Panc1 (cell line): Measurements from ENCODE around the gene NALCN. TPM values are rescaled to one million over a fixed set of nuclear protein-coding genes. Genes with fewer than 3 reads are reported as not detected.

Experiments used
- ATAC-seq: fragments of 200-7000 bp; cut with Tn5 transposase; 2 replicates; pipeline ENCODE4 v1.9.1; 2020; ENCODE audit warnings: mild to moderate bottlenecking, moderate library complexity
- BruUV-seq: library from RNA; stranded (reverse); fragments of 400-500 nt; replicated peaks from 2 replicates; lab custom pipeline; 2021; lab: Mats Ljungman, UMichigan
- CTCF ChIA-PET: fragments of 300-600 bp; sonication (Branson Sonifier 250); formaldehyde crosslinking; loops from one replicate; lab custom pipeline; 2022; ENCODE audit warnings: antibody characterized with exemption; lab: Charles Lee
- POLR2A ChIA-PET: fragments of 300-600 bp; sonication (Branson Sonifier 250); formaldehyde crosslinking; loops from one replicate; lab custom pipeline; 2022; ENCODE audit warnings: antibody characterized with exemption; lab: Charles Lee
- DNase-seq: peaks from one replicate; pipeline ENCODE4 v3.0.0-alpha.2; 2010; ENCODE audit warnings: low read depth, low spot score
- H3K27ac ChIP-seq: 2 replicates; pipeline ENCODE4 v1.5.1; 2011; ENCODE audit warnings: mild to moderate bottlenecking, low read length, inconsistent platforms
- H3K27me3 ChIP-seq: fragments of 200-500 bp; sonication (Bioruptor generic); 2 replicates; pipeline ENCODE4 v1.6.0; 2014; ENCODE audit warnings: low read length, inconsistent platforms; ENCODE audit not compliant: control insufficient read depth, insufficient read depth
- H3K36me3 ChIP-seq: fragments of 200-500 bp; sonication (Bioruptor generic); 2 replicates; pipeline ENCODE4 v1.5.1; 2014; ENCODE audit warnings: inconsistent platforms, mild to moderate bottlenecking, low read length, moderate library complexity; ENCODE audit not compliant: control insufficient read depth, insufficient read depth
- H3K4me1 ChIP-seq: 2 replicates; pipeline ENCODE4 v1.5.1; 2011; ENCODE audit warnings: inconsistent platforms, mild to moderate bottlenecking, low read length, moderate library complexity; ENCODE audit not compliant: control insufficient read depth, insufficient read depth
- H3K4me3 ChIP-seq, 2 experiments: 2 replicates each; pipeline ENCODE4 v1.5.1; 2011 to 2012; ENCODE audit warnings: low read depth in 2 of 2, low read length in 2 of 2, mild to moderate bottlenecking in 2 of 2, inconsistent platforms in 1 of 2, moderate library complexity in 1 of 2
- H3K9me3 ChIP-seq: fragments of 200-500 bp; sonication (Bioruptor generic); 2 replicates; pipeline ENCODE4 v1.5.1; 2014; ENCODE audit warnings: low read depth, mild to moderate bottlenecking, inconsistent platforms, low read length, moderate library complexity; ENCODE audit not compliant: control insufficient read depth, insufficient read depth
- CTCF ChIP-seq: fragments of 450-650 bp; IDR thresholded peaks from 2 replicates; pipeline ENCODE4 v1.5.1; 2017; ENCODE audit warnings: mild to moderate bottlenecking
- POLR2AphosphoS5 ChIP-seq: IDR thresholded peaks from 2 replicates; pipeline ENCODE4 v1.6.1; 2012; ENCODE audit warnings: mild to moderate bottlenecking, low read depth, low read length, moderate library complexity
- SIN3A ChIP-seq: IDR thresholded peaks from 2 replicates; pipeline ENCODE4 v1.6.1; 2012; ENCODE audit warnings: low read depth, mild to moderate bottlenecking, low read length, moderate library complexity, borderline replicate concordance; ENCODE audit not compliant: insufficient read depth
- TCF7L2 ChIP-seq: IDR thresholded peaks from 2 replicates; pipeline ENCODE4 v1.6.1; 2011; ENCODE audit warnings: mild to moderate bottlenecking, low read depth, low read length, inconsistent platforms
- in situ Hi-C: cut with HindIII; loops from 2 replicates; pipeline ENCODE4 v1.10.0; 2016; ENCODE audit warnings: low sequenced_read_pairs, low pct_unique_long_range_greater_than_20kb
- intact Hi-C: fragments of 100-400 bp; cut with micrococcal nuclease; formaldehyde crosslinking; loops from one replicate; pipeline ENCODE4 v1.10.0; 2022; ENCODE audit not compliant: unreplicated experiment
- total RNA-seq: library from RNA; stranded (reverse); gene quantifications from one replicate; pipeline ENCODE4 v1.2.1, GENCODE V29; 2021; ENCODE audit not compliant: unreplicated experiment
- TF ChIP-seq, protein P1 (sequence below), 2 experiments: IDR thresholded peaks; 2 replicates each; pipeline ENCODE4 v1.6.1; 2011 to 2012; ENCODE audit warnings: low read depth in 2 of 2, control low read depth in 1 of 2, low read length in 1 of 2, mild to moderate bottlenecking in 1 of 2, moderate library complexity in 1 of 2; ENCODE audit not compliant: insufficient read depth in 1 of 2

NALCN gene
- total RNA-seq, 1 experiment from 2014 or later, result 10.9 TPM

GRCh38 chr13:101360525-101360924 is 55.8 kb downstream of the NALCN start:
- no peaks in the 10 kb centered on the region for H3K4me1 ChIP-seq
- no peaks in the 10 kb centered on the region for H3K36me3 ChIP-seq
- TF ChIP-seq POLR2AphosphoS5 (no peak), TCF7L2 (no peak)
- in situ Hi-C loops (no loop called here), intact Hi-C loops (no loop called here)
- POLR2A ChIA-PET, result no interaction called here
- no peaks in the 10 kb centered on the region for H3K27me3 ChIP-seq
- no peak overlapping the region for H3K27ac ChIP-seq
- no peak for ATAC-seq
- CTCF ChIA-PET, result no interaction called here
- DNase-seq, result no peak
- no peak overlapping the region for H3K4me3 ChIP-seq
- no TSS peak for BruUV-seq
- H3K9me3 ChIP-seq, result no peaks in the 10 kb centered on the region

DNA sequence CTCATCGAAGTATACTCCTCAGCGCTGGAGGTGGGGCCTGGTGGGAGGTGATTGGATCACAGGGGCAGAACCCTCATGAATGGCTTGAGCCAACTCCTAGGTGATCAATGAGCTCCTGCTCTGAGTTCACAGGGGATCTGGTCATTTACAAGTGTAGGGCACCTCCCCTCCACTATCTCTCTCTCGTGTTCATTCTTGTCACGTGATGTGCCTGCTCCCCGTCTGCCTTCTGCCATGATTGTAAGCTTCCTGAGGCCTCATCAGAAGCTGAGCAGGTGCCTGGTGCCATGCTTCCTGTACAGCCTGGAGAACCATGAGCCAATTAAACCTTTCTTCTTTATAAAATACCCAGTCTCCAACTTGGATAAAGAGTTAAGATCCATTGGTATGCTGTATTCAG is 61.4 kb downstream of the NALCN start:
- in situ Hi-C loops (no loop called here), intact Hi-C loops (no loop called here)
- no peak overlapping the region for H3K4me3 ChIP-seq
- DNase-seq, result no peak
- ATAC-seq, result no peak
- no peaks in the 10 kb centered on the region for H3K36me3 ChIP-seq
- H3K27ac ChIP-seq, result no peak overlapping the region
- no TSS peak for BruUV-seq
- TF ChIP-seq POLR2AphosphoS5 (no peak), TCF7L2 (no peak), CTCF (no peak), SIN3A (no peak)
- TF ChIP-seq, protein P1, sequence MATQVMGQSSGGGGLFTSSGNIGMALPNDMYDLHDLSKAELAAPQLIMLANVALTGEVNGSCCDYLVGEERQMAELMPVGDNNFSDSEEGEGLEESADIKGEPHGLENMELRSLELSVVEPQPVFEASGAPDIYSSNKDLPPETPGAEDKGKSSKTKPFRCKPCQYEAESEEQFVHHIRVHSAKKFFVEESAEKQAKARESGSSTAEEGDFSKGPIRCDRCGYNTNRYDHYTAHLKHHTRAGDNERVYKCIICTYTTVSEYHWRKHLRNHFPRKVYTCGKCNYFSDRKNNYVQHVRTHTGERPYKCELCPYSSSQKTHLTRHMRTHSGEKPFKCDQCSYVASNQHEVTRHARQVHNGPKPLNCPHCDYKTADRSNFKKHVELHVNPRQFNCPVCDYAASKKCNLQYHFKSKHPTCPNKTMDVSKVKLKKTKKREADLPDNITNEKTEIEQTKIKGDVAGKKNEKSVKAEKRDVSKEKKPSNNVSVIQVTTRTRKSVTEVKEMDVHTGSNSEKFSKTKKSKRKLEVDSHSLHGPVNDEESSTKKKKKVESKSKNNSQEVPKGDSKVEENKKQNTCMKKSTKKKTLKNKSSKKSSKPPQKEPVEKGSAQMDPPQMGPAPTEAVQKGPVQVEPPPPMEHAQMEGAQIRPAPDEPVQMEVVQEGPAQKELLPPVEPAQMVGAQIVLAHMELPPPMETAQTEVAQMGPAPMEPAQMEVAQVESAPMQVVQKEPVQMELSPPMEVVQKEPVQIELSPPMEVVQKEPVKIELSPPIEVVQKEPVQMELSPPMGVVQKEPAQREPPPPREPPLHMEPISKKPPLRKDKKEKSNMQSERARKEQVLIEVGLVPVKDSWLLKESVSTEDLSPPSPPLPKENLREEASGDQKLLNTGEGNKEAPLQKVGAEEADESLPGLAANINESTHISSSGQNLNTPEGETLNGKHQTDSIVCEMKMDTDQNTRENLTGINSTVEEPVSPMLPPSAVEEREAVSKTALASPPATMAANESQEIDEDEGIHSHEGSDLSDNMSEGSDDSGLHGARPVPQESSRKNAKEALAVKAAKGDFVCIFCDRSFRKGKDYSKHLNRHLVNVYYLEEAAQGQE (IDR thresholded peaks at IDR 0.05; ENCODE audit: insufficient read depth in 1 of 2, low read depth in 2 of 2, low read length in 1 of 2), result no peak
- H3K27me3 ChIP-seq, result no peaks in the 10 kb centered on the region
- H3K4me1 ChIP-seq, result no peaks in the 10 kb centered on the region
- POLR2A ChIA-PET, result no interaction called here
- no peaks in the 10 kb centered on the region for H3K9me3 ChIP-seq
- CTCF ChIA-PET, result no interaction called here

DNA sequence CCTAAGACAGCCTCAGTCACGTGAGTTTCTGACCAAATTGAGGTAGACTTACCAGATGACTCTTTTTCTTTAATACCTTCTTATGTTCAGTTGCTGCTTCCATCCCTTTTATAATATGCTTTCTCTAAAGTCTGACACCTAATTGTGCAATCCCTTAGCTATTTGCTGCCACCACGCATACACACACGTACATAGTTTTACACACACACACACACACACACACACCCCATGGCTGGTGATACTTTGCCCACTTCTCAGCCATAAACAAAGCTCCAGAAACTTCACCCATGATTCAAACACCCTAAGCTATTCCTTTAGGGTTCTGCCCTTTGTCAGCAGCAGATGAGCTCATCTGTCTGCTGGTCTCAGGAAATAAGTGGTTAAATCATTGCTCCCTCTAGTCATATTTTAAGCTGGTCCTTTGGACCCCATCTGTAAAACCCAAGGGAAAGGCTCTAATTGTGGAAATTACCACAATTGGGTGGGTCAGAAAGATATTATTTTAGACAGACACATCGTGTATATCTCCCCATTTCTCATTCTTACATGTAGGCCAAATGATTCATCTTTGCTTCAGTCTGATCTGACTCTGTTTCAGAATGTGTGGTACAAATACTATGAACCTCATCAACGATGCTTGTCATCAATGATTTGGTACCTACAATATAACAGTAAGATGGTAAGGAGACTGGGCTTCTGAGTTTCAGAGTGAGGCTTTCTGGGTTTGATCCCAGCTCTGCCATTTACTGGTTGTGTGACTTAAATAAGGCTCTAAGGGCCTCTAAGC is 69.2 kb downstream of the NALCN start:
- Histone ChIP-seq H3K27me3 (no peaks in the 10 kb centered on the region), H3K27ac (no peak overlapping the region), H3K9me3 (no peaks in the 10 kb centered on the region), H3K4me3 (no peak overlapping the region), H3K4me1 (no peaks in the 10 kb centered on the region), H3K36me3 (no peaks in the 10 kb centered on the region)
- TF ChIP-seq CTCF, result no peak
- TF ChIP-seq, protein P1 (IDR thresholded peaks at IDR 0.05; ENCODE audit: insufficient read depth in 1 of 2, low read depth in 2 of 2, low read length in 1 of 2), result no peak
- no peak for TF ChIP-seq POLR2AphosphoS5
- TF ChIP-seq SIN3A, result no peak
- no peak for TF ChIP-seq TCF7L2
- in situ Hi-C loops (no loop called here), intact Hi-C loops (no loop called here)
- ChIA-PET CTCF (no interaction called here), POLR2A (no interaction called here)
- DNase-seq (no peak), ATAC-seq (no peak)
- BruUV-seq, result no TSS peak
